HCT116 (cell line): ENCODE data around the gene ZBED1. TPM values are rescaled to one million over a fixed set of nuclear protein-coding genes. Genes with fewer than 3 reads are reported as not detected.

Experiments
- ATAC-seq: fragments of 200-7000 bp; cut with Tn5 transposase; 2 replicates; pipeline ENCODE4 v1.9.1; 2020; ENCODE audit warnings: mild to moderate bottlenecking, moderate library complexity
- BruUV-seq: library from RNA; stranded (reverse); fragments of 400-500 nt; replicated peaks from 2 replicates; lab custom pipeline; 2021; lab: Mats Ljungman, UMichigan
- CTCF ChIA-PET: fragments of 300-600 bp; sonication (Branson Sonifier 250); formaldehyde crosslinking; loops from one replicate; lab custom pipeline; 2021; ENCODE audit warnings: antibody characterized with exemption; lab: Charles Lee
- POLR2A ChIA-PET: fragments of 300-600, 350-600 bp; sonication (Branson Sonifier 250); formaldehyde crosslinking; loops from one replicate; lab custom pipeline; 2021; ENCODE audit warnings: antibody characterized with exemption; lab: Charles Lee
- RAD21 ChIA-PET, 2 experiments: fragments of 300-600 bp; sonication (Branson Sonifier 250); formaldehyde crosslinking; loops; one replicate each; lab custom pipeline; 2023; ENCODE audit warnings: low total read pairs in 2 of 2; ENCODE audit not compliant: uncharacterized antibody in 2 of 2, unreplicated experiment in 2 of 2, low non-redundant PET in 1 of 2; lab: Charles Lee
- DNase-seq: peaks from one replicate; pipeline ENCODE4 v3.0.0-alpha.2; 2010; ENCODE audit warnings: low read depth, low spot score
- H2AFZ ChIP-seq: fragments of 200-600 bp; shearing (Covaris generic), sonication (generic); 2 replicates; pipeline ENCODE4 v1.6.1; 2017; ENCODE audit warnings: low read depth, mixed run types, mixed read lengths, antibody characterized with exemption, low read length; ENCODE audit not compliant: poor library complexity, severe bottlenecking
- H3K27ac ChIP-seq: 2 replicates; pipeline ENCODE4 v1.5.1; 2012; ENCODE audit warnings: low read depth, low read length
- H3K27me3 ChIP-seq: fragments of 200-600 bp; sonication (generic); 2 replicates; pipeline ENCODE4 v1.6.1; 2016; ENCODE audit warnings: mixed run types, low read length, mixed read lengths; ENCODE audit not compliant: insufficient read depth
- H3K36me3 ChIP-seq, 2 experiments: fragments of 200-500 bp in 1 of 2; fragments of 200-600 bp in 1 of 2; sonication (Bioruptor generic) in 1 of 2; sonication (generic) in 1 of 2; 2 replicates each; pipeline versions ENCODE4 v1.5.1 to v1.6.1; 2014 to 2016; ENCODE audit warnings: low read length in 2 of 2, inconsistent platforms in 1 of 2, mixed read lengths in 1 of 2, mixed run types in 1 of 2; ENCODE audit not compliant: insufficient read depth in 2 of 2, control insufficient read depth in 1 of 2
- H3K4me1 ChIP-seq, 2 experiments: fragments of 200-600 bp in 1 of 2; sonication (generic) in 1 of 2; 2 replicates each; pipeline versions ENCODE4 v1.5.1 to v1.6.1; 2012 to 2017; ENCODE audit warnings: low read length in 2 of 2, inconsistent platforms in 1 of 2, mild to moderate bottlenecking in 1 of 2, mixed read lengths in 1 of 2, mixed run types in 1 of 2, moderate library complexity in 1 of 2; ENCODE audit not compliant: insufficient read depth in 2 of 2, control insufficient read depth in 1 of 2
- H3K4me2 ChIP-seq: fragments of 200-600 bp; sonication (generic); 2 replicates; pipeline ENCODE4 v1.6.1; 2017; ENCODE audit warnings: mixed run types, low read length, mixed read lengths
- H3K4me3 ChIP-seq, 2 experiments: fragments of 200-600 bp in 1 of 2; sonication (generic) in 1 of 2; replicated peaks in 1 of 2; 2 replicates each; pipeline ENCODE4 v1.5.1; 2011 to 2016; ENCODE audit warnings: low read length in 2 of 2, control low read depth in 1 of 2, low read depth in 1 of 2, mild to moderate bottlenecking in 1 of 2, mixed read lengths in 1 of 2, mixed run types in 1 of 2
- H3K79me2 ChIP-seq: fragments of 200-600 bp; sonication (generic); 2 replicates; pipeline ENCODE4 v1.6.1; 2017; ENCODE audit warnings: mild to moderate bottlenecking, mixed run types, low read length, moderate library complexity, mixed read lengths; ENCODE audit not compliant: insufficient read depth
- H3K9ac ChIP-seq: fragments of 200-600 bp; sonication (generic); 2 replicates; pipeline ENCODE4 v1.6.1; 2016; ENCODE audit warnings: low read length, mixed read lengths
- H3K9me2 ChIP-seq: fragments of 200-600 bp; sonication (generic), shearing (Covaris generic); 2 replicates; pipeline ENCODE4 v1.6.1; 2017; ENCODE audit warnings: mixed run types, mild to moderate bottlenecking, moderate library complexity; ENCODE audit not compliant: insufficient read depth
- H3K9me3 ChIP-seq, 2 experiments: fragments of 200-500 bp in 1 of 2; fragments of 200-600 bp in 1 of 2; sonication (Bioruptor generic) in 1 of 2; sonication (generic) in 1 of 2; 2 replicates each; pipeline ENCODE4 v1.6.1; 2014 to 2017; ENCODE audit warnings: low read length in 2 of 2, mixed read lengths in 2 of 2, inconsistent platforms in 1 of 2, low read depth in 1 of 2, mild to moderate bottlenecking in 1 of 2, mixed run types in 1 of 2, moderate library complexity in 1 of 2; ENCODE audit not compliant: control insufficient read depth in 1 of 2, insufficient read depth in 1 of 2
- H4K20me1 ChIP-seq: fragments of 200-600 bp; sonication (generic), shearing (Covaris generic); 2 replicates; pipeline ENCODE4 v1.6.1; 2017; ENCODE audit warnings: mixed run types, mild to moderate bottlenecking, moderate library complexity; ENCODE audit not compliant: insufficient read depth
- ATF3 ChIP-seq: IDR thresholded peaks from 2 replicates; pipeline ENCODE4 v1.6.1; 2012
- EGR1 ChIP-seq: IDR thresholded peaks from 2 replicates; pipeline ENCODE4 v1.6.1; 2012; ENCODE audit warnings: low read depth
- EZH2 ChIP-seq: fragments of 200-600 bp; sonication (generic); IDR thresholded peaks from 2 replicates; pipeline ENCODE4 v1.6.1; 2017; ENCODE audit warnings: antibody characterized with exemption, mixed run types
- EZH2phosphoT487 ChIP-seq: fragments of 200-600 bp; IDR thresholded peaks from 2 replicates; pipeline ENCODE4 v1.6.1; 2018; ENCODE audit warnings: antibody characterized with exemption, borderline replicate concordance
- FOSL1 ChIP-seq: IDR thresholded peaks from 2 replicates; pipeline ENCODE4 v1.6.1; 2012; ENCODE audit warnings: low read depth
- RAD21 ChIP-seq: IDR thresholded peaks from 2 replicates; pipeline ENCODE4 v1.6.1; 2012; ENCODE audit warnings: low read depth, mild to moderate bottlenecking
- TCF7L2 ChIP-seq: IDR thresholded peaks from 2 replicates; pipeline ENCODE4 v1.7.0; 2011; ENCODE audit warnings: borderline replicate concordance, inconsistent platforms; ENCODE audit not compliant: insufficient read depth, insufficient read length; ENCODE audit errors: extremely low read depth
- ZNF274 ChIP-seq: fragments of 200-500 bp; sonication (Bioruptor generic); IDR thresholded peaks from 2 replicates; pipeline ENCODE4 v1.6.1; 2014; ENCODE audit warnings: mild to moderate bottlenecking, low read depth, low read length, inconsistent platforms
- intact Hi-C: fragments of 100-400 bp; cut with micrococcal nuclease; formaldehyde crosslinking; loops from 2 replicates; pipeline ENCODE4 v1.10.0; 2022
- total RNA-seq: library from RNA; stranded (reverse); gene quantifications from one replicate; pipeline ENCODE4 v1.2.1, GENCODE V29; 2021; ENCODE audit not compliant: unreplicated experiment

The ZBED1 gene
- total RNA-seq, 1 experiment from 2014 or later: 21.0 TPM

GRCh38 chrX:2516623-2517022 lies 15.8 kb upstream of the ZBED1 start:
- no peaks in the 10 kb centered on the region for H3K9me3 ChIP-seq
- ATAC-seq: no peak
- CTCF ChIA-PET: no interaction called here
- RAD21 ChIA-PET: no interaction called here
- no peaks in the 10 kb centered on the region for H3K4me1 ChIP-seq
- no peak overlapping the region for H3K4me3 ChIP-seq
- no TSS peak for BruUV-seq
- no peak for DNase-seq
- H2AFZ ChIP-seq: no peak overlapping the region
- no peaks in the 10 kb centered on the region for H3K27me3 ChIP-seq
- no peaks in the 10 kb centered on the region for H3K9me2 ChIP-seq
- intact Hi-C loops: no loop called here
- H4K20me1 ChIP-seq: no peaks in the 10 kb centered on the region
- no peak overlapping the region for H3K9ac ChIP-seq
- no peaks in the 10 kb centered on the region for H3K79me2 ChIP-seq
- H3K4me2 ChIP-seq: no peak overlapping the region
- POLR2A ChIA-PET: no interaction called here
- TF ChIP-seq EZH2: no peak
- no peak for TF ChIP-seq TCF7L2
- TF ChIP-seq RAD21: no peak
- TF ChIP-seq ZNF274: no peak
- no peak for TF ChIP-seq EZH2phosphoT487
- no peaks in the 10 kb centered on the region for H3K36me3 ChIP-seq
- H3K27ac ChIP-seq: no peak overlapping the region

- no peaks in the 10 kb centered on the region for H3K36me3 ChIP-seq
- H3K79me2 ChIP-seq: no peaks in the 10 kb centered on the region
- CTCF ChIA-PET: no interaction called here
- H3K4me1 ChIP-seq: no peaks in the 10 kb centered on the region
- H3K9me3 ChIP-seq: no peaks in the 10 kb centered on the region
- POLR2A ChIA-PET: no interaction called here
- intact Hi-C loops: no loop called here
- no peak overlapping the region for H3K4me2 ChIP-seq
- TF ChIP-seq ATF3: no peak
- TF ChIP-seq FOSL1: no peak
- TF ChIP-seq ZNF274: no peak
- TF ChIP-seq EGR1: no peak
- RAD21 ChIA-PET: no interaction called here
- H3K27ac ChIP-seq: no peak overlapping the region
- ATAC-seq: no peak
- no peaks in the 10 kb centered on the region for H3K9me2 ChIP-seq
- no peaks in the 10 kb centered on the region for H3K27me3 ChIP-seq
- no TSS peak for BruUV-seq
- no peak overlapping the region for H3K9ac ChIP-seq
- no peaks in the 10 kb centered on the region for H4K20me1 ChIP-seq
- no peak for DNase-seq
- no peak overlapping the region for H3K4me3 ChIP-seq
- H2AFZ ChIP-seq: no peak overlapping the region
Observed at GRCh38 chrX:2514131-2514530, 13.4 kb upstream of the ZBED1 start.
